Measurements from ENCODE around the gene PBX4.

Gene PBX4

DNA sequence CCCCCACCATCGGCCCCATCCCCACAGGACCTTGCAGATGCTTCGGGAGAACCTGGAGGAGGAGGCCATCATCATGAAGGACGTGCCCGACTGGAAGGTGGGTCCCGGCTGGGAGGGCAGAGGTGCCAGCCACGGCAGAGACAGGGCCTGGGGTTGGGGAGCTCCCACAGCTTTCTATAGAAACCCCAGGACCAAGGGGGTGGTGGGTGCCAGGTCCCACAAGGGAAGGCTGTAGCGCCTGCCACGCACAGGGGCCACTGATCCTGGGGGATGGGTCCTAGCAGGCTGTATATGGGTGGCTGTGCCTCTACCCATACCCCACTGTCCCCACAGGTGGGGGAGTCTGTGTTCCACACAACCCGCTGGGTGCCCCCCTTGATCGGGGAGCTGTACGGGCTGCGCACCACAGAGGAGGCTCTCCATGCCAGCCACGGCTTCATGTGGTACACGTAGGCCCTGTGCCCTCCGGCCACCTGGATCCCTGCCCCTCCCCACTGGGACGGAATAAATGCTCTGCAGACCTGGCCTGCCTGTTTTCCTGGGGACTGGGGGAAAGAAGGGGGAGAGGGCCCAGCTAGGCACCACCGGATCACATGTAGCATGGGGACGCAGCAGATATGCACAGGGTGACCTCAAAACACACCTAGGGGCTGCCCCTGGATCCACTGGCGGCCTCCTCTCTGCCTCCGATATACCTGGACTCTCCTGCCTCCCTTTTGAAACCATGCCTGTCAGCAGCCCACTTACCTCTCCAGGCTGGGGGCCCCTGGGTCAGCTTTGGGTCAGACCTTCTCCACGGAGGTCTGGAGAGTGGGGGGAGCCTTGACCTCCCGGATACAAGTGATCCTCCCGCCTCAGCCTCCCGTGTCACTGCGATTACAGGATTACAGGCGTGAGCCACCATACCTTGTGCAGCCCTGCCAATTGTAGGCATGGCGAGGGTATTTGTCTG, 90.5 kb downstream of the PBX4 start:
- no peak for DNase-seq (ENCODE audit: low read depth in 2 of 2)

DNA sequence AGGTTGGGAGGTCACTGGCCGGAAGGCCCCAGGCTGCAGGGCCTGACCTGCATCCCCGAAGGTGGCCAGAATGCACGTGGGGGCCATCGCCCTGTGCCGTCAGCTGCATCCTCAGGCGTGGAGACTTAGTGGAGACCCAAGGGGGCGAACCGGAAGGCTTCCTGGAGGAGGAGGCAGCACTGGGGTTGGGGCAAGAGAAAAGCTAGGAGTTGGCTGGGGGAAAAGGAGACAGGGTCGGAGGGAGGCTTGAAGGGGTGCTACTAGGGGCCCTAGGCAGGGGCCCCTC, 91.2 kb downstream of the PBX4 start:
- DNase-seq (ENCODE audit: low read depth in 2 of 2): no peak

DNA sequence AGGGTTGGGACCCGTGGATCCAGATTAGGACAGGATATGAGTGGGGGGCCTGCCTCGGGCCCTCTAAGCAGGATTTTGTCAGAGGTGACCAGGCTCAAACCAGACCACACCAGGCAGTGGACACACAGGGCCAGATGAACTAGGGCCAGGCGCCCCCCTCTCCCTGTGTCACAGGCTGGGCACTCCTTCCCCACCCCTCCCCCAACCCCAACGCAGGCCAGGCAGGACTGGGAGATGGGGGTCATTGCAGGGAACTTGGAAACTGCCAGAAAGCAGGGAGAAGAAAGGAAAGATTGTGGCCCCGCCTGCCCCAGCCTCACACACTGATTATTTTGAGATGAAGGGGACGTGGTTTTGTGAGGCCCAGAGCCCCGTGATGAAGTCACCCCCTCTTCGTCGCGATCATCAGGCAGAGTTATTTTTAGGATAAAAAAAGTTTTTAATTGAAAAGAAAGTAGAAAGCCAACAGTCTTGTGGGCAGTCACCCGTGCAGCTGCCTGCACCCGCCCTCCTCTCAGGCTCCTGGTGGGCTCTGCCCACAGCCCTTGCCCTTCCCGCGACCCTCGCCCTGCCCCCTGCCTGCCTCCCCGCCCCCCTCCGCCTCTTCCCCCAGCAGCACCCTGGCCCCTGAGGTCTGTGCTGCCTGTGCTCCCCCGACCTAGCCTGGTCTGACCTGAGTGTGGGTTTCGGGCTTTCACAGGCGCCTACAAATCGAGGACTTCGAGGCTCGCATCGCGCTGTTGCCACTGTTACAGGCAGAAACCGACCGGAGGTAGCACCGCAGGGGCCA, 91.7 kb downstream of the PBX4 start:
- DNase-seq (ENCODE audit: low read depth in 2 of 2): no peak

DNA sequence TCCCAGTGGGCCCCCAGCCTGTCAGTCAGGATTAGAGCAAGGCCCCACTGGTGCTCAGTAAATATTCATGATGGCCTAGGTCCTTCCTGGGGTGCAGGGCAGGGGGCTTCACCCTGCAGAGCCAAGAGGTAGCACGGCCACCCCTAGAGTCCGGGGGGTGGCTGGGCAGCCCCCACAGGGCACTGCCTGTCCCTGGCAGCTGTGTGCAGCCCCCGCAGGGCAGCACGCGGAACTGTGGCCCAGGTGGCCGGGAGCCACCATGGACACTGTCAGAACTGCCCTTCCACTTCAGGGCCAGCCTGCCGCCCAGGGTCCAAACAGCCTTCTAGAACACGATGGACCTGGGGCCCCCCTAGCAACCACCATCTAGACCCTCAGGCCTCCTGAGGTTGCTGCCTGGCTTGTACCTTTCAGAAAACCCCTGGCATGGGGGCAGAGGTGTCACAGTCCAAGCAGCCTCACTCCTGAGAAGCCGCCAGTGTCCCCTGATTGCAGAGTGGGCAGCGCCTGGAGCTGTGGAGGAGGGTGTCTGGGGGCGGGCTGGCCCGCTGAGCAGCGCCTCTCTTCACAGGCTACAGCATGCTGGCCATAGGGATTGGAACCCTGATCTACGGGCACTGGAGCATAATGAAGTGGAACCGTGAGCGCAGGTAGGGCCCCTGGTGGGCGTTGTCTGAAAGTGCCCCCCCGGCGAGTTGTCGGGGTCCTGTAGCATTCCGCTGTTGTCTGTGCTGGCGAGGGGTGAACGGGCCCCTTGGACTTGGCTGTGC, 92.7 kb downstream of the PBX4 start:
- no peak for DNase-seq (ENCODE audit: low read depth in 2 of 2)

DNA sequence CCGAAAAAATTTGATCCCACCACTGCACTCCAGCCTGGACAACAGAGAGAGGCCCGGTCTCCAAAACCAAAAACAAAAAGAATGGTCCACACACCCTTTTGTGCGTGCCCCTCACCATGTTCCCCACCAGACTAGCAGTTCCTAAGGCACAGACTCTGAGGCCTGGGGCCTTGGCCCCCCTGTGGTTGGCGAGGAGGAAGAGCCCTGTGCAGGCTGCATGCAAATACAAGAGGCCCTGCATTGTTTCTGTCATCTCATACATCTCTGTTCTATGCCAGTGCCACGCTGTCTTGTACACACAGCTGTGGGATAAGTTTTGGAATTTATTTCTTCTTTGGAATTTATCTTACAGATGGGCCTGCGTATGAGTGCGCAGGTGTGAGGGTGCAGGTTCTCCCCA, 94.4 kb downstream of the PBX4 start:
- DNase-seq (ENCODE audit: low read depth in 2 of 2): no peak

DNA sequence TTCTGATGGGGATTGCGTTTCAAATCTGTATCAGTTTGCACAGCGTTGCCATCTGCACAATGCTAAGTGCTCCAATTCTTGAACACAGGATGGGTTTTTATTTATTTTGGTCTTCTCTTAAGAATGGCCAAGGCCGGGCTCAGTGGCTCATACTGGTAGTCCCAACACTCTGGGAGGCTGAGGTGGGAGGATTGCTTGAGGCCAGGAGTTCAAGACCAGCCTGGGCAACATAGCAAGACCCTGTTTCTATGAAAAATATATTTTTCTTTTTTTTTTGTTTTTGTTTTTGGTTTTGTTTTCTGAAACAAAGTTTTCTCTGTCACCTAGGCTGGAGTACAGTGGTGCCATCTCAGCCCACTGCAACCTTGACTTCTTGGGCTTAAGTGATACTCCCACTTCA, 95.3 kb downstream of the PBX4 start:
- DNase-seq (ENCODE audit: low read depth in 2 of 2): no peak

DNA sequence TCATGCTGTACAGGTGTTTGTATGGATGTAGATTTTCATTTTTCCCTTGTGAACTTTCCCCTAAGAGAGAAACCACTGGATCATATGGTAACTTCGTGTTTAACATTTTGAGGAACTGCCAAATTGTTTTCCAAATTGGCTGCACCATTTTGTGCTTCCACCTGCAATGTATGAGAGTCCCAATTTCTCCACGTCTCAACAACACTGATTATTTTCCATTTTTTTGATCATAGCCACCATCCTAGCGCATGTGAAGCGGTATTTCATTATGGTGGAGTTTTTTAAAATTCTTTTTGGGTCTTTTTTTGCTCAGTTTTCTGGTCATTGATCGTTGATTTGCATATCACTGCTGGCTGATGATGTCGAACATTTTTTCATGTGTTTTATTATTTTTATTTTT, 97.5 kb downstream of the PBX4 start:
- DNase-seq (ENCODE audit: low read depth in 2 of 2): no peak

DNA sequence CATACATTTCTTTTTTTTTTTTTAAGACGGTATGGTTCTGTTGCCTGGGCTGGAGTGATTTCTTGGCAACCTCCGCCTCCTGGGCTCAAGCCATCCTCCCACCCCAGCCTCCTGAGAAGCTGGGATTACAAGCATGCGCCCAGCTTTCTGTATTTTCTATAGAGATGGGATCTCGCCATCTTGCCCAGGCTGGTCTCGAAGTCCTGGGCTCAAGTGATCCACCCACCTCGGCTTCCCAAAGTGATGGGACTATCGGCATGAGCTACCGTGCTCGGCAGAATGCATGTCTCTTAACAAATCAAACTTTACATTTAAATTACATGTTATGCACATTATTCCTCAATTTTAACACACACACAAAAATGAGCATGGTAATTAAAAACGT, 101.3 kb downstream of the PBX4 start:
- no peak for DNase-seq (ENCODE audit: low read depth in 2 of 2)

DNA sequence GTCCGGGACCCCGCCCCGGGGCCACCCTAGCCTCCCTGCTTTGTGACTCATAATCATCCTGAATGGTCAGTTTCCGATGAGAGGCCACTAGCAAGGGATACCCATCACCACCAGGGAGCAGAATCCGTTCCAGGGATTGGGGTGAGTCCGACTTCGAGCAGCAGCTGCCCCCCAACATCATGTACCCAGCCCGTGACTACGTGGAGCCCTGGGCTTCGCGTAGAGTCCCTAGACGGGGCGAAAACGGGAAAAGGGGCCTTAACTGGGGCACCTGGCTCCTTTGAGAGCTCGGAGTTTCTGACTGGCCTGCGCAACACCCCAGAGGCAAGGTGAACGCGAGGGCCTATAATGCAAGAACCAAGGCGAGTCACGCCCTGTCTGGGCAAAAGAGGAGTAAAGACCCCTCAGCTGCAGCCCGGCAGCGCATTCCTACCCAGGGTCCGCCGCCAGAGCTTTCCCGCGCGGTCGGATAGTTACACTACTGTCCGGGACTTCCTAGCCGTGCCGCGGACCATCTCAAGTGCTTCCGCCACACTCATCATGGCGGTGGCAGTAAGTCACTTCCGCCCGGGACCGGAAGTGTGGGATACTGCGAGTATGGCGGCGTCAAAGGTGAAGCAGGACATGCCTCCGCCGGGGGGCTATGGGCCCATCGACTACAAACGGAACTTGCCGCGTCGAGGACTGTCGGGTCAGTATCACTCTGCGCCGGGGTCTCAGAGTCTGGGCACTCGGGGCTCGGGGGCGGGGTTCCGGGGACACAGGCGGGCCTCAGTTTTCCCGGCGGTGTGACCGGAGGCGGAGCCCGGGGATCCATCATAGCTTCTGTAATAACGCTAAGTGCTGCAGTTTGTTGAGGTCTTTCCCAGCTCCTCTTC, 102.6 kb downstream of the PBX4 start, which contains the start of gene NDUFA13:
Gene NDUFA13 (plus strand): TSS at position 584 of the 878 bp plus-strand sequence. CDS start 14 bp downstream, at position 598.
- DNase-seq (ENCODE audit: low read depth in 2 of 2): peak; percentile 83 to 88

DNA sequence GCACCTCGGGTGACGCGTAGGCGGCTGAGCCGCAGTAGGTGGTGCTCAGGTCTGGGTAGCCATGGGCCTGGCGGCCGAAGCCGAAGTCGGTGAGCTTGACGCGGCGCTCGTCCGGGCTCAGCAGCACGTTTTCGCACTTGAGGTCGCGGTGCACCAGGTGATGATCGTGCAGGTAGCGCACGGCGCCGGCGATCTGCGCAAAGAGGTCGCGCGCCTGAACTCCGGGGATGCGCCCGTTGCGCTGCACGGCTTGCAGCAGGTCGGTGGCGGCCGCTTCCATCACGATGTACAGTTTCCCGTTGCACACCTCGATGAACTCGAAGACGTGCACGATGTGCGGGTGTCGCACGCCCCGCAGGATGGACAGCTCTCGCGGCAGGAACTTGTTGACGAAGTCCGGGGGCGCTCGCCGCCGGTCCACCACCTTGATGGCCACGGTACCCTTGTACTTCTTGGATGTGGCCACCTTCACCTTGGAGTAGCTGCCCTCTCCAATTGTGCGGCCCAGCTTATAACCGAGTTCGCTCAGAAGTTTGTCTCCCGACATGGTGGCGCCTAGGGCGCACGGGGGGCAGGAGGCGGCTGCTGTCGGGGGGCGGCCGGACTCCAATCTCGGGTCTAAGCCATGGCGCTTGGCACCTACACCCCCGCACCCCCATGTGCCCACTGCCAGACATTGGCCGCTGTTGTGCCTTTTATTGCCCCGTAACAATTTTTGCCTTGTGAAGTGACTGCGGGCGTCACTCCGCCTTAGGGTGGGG, 103.4 kb downstream of the PBX4 start, which contains the start of gene TSSK6:
Gene TSSK6 (minus strand): TSS at position 668 of the 761 bp plus-strand sequence. CDS start 121 bp downstream, at position 547.
- DNase-seq (ENCODE audit: low read depth in 2 of 2): no peak

DNA sequence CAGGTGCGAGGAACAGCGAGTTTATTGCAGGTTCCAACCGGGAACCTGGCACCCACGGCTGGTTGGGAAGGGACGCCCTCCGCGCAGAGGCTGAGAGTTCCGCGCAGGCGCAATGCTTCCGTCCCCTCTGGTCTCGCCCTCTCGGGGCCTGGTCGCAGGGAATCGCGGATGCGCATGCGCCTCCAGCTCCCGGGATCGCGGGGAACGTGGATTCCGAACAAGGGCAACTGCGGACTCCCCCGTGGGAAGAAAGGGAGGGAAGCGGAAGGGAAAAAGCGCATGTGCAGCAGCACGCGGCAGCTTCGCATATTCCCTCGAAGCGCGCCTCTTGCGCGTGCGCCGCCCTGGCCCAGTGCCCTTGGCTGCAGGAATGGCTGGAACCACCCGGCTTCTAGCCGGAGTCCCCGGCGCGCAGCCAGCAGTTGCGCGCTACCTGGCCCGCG, 104.3 kb downstream of the PBX4 start:
- DNase-seq (ENCODE audit: low read depth in 2 of 2): no peak

DNA sequence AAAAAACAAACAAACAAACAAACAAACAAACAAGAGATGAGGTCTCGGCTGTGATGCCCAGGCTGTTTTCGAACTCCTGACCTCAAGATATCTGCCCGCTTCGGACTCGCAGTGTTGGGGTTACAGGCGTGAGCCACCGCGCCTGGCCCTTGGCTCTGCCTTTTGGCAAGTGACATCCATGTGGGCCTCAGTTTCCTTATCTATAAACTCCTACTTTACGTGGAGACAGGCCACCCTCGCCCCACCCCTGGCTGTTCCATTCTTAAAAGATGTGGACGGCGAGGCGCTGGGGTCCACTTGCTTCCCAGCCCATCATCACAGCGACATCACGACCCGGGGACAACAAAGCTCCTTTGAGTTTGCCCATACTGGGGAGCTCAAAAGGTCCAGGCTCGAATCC, 104.8 kb downstream of the PBX4 start:
- DNase-seq (ENCODE audit: low read depth in 2 of 2): no peak
